T47D (cell line): Measurements from ENCODE around the gene TWF2.
"Not testable (repeated sequence)": the region's sequence is repeated elsewhere in the genome, so short reads cannot be mapped to it uniquely, and the experiment has no call there.

Experiments used
- DNase-seq, 2 experiments: peaks; one replicate each; pipeline versions ENCODE4 v3.0.0 to v3.0.0-alpha.2; 2011 to 2012; ENCODE audit warnings: low read depth in 1 of 2, low spot score in 1 of 2
- JUND ChIP-seq: IDR thresholded peaks from 2 replicates; pipeline ENCODE4 v1.6.1; 2012; ENCODE audit warnings: low read depth
- in situ Hi-C: cut with HindIII; loops from 2 replicates; pipeline ENCODE4 v1.10.0; 2016; ENCODE audit warnings: low sequenced_read_pairs, low pct_unique_long_range_greater_than_20kb

Gene TWF2

GRCh38 chr3:52238761-52239701 lies at the start of gene TWF2:
TSS of gene TWF2 (minus strand) at chr3:52239158. CDS start at chr3:52239016, 142 bp downstream.
- in situ Hi-C loops, result no loop called here
- peak; percentile 59 to 89 for DNase-seq

GRCh38 chr3:52288674-52289073 lies 49.7 kb upstream of the TWF2 start:
- DNase-seq, result no peak
- in situ Hi-C loops, result no loop called here
- TF ChIP-seq JUND, result no peak

More at GRCh38 chr3:52238761-52239701, at the start of gene TWF2:
- no peak for TF ChIP-seq JUND

GRCh38 chr3:52286777-52287110 lies 47.8 kb upstream of the TWF2 start:
- TF ChIP-seq JUND, result no peak
- in situ Hi-C loops, result no loop called here
- DNase-seq, result no peak

GRCh38 chr3:52284051-52284450 lies 45.1 kb upstream of the TWF2 start:
- DNase-seq, in situ Hi-C loops: not testable (repeated sequence)

GRCh38 chr3:52283306-52283705 lies 44.3 kb upstream of the TWF2 start:
- no peak for TF ChIP-seq JUND
- DNase-seq, result no peak
- in situ Hi-C loops, result no loop called here

GRCh38 chr3:52281981-52282801 lies 43.2 kb upstream of the TWF2 start:
- DNase-seq, result no peak
- no peak for TF ChIP-seq JUND

GRCh38 chr3:52280050-52280461 lies 41.1 kb upstream of the TWF2 start:
- in situ Hi-C loops, result no loop called here
- no peak for DNase-seq
- TF ChIP-seq JUND, result no peak

More at GRCh38 chr3:52281981-52282801, 43.2 kb upstream of the TWF2 start:
- in situ Hi-C loops, result no loop called here

- DNase-seq, result no peak
- TF ChIP-seq JUND, result no peak
- in situ Hi-C loops, result no loop called here
These were observed 40.6 kb upstream of the TWF2 start for GRCh38 chr3:52279596-52279995.

- peak; percentile 74 to 90 for DNase-seq
- no peak for TF ChIP-seq JUND
- in situ Hi-C loops, result no loop called here
These were observed 39.6 kb upstream of the TWF2 start, which contains the start of gene WDR82 for GRCh38 chr3:52278510-52279069. TSS of gene WDR82 (minus strand) at chr3:52278649. CDS start at chr3:52278361, 288 bp downstream.

- in situ Hi-C loops, result no loop called here
- DNase-seq, result no peak
- TF ChIP-seq JUND, result no peak
These were observed 39.1 kb upstream of the TWF2 start for GRCh38 chr3:52277972-52278509.

GRCh38 chr3:52277071-52277964 lies 38.4 kb upstream of the TWF2 start:
- in situ Hi-C loops, result no loop called here
- no peak for TF ChIP-seq JUND
- peak in 1 of 2 experiments; percentile 49 for DNase-seq

- in situ Hi-C loops, DNase-seq: not testable (repeated sequence)
These were observed 35.8 kb upstream of the TWF2 start for GRCh38 chr3:52274781-52275180.
